SK-N-SH treated with all-trans-retinoic acid at 6 μM for 48 hours (cell line): ENCODE data around the gene GHRL.

Experiments
- ARNTL ChIP-seq: fragments of 450-650 bp; formaldehyde crosslinking; IDR thresholded peaks from 2 replicates; pipeline ENCODE4 v1.5.0; 2020; ENCODE audit warnings: low read depth, mild to moderate bottlenecking, moderate library complexity, borderline replicate concordance
- CSDC2 ChIP-seq: fragments of 250-450 bp; sonication (Bioruptor Pico); IDR thresholded peaks from 2 replicates; pipeline ENCODE4 v1.5.0; 2020; ENCODE audit warnings: mild to moderate bottlenecking, moderate library complexity
- ESRRG ChIP-seq: fragments of 250-450 bp; sonication (Bioruptor Pico); IDR thresholded peaks from 2 replicates; pipeline ENCODE4 v1.6.1; 2021; ENCODE audit warnings: mild to moderate bottlenecking
- ISL1 ChIP-seq: fragments of 250-450 bp; sonication (Bioruptor Pico); IDR thresholded peaks from 2 replicates; pipeline ENCODE4 v2.1.2; 2022; ENCODE audit warnings: mild to moderate bottlenecking, moderate library complexity
- PPARA ChIP-seq: fragments of 250-450 bp; sonication (Bioruptor Pico); IDR thresholded peaks from 2 replicates; pipeline ENCODE4 v1.5.0; 2020; ENCODE audit warnings: mild to moderate bottlenecking, borderline replicate concordance
- RARB ChIP-seq: fragments of 250-450 bp; sonication (Bioruptor Pico); IDR thresholded peaks from 2 replicates; pipeline ENCODE4 v1.8.0; 2021; ENCODE audit warnings: mild to moderate bottlenecking, moderate library complexity
- SNAI2 ChIP-seq: fragments of 250-450 bp; sonication (Bioruptor Pico); IDR thresholded peaks from 2 replicates; pipeline ENCODE4 v1.5.0; 2020; ENCODE audit warnings: mild to moderate bottlenecking, moderate library complexity
- ZFP3 ChIP-seq: fragments of 250-450 bp; sonication (Bioruptor Pico); IDR thresholded peaks from 2 replicates; pipeline ENCODE4 v1.5.0; 2020; ENCODE audit warnings: mild to moderate bottlenecking, moderate library complexity
- ZNF70 ChIP-seq: fragments of 450-650 bp; formaldehyde crosslinking; IDR thresholded peaks from 2 replicates; pipeline ENCODE4 v1.5.0; 2020; ENCODE audit warnings: mild to moderate bottlenecking, moderate library complexity
- ZNF8 ChIP-seq: fragments of 450-650 bp; formaldehyde crosslinking; IDR thresholded peaks from 2 replicates; pipeline ENCODE4 v1.5.0; 2020; ENCODE audit warnings: mild to moderate bottlenecking, moderate library complexity
- TF ChIP-seq, protein P1 (sequence below): fragments of 250-450 bp; sonication (Bioruptor Pico); IDR thresholded peaks from 2 replicates; pipeline ENCODE4 v1.5.1; 2020; ENCODE audit warnings: low read depth, mild to moderate bottlenecking, moderate library complexity
- TF ChIP-seq, protein P2 (sequence below): fragments of 250-450 bp; sonication (Bioruptor Pico); IDR thresholded peaks from 2 replicates; pipeline ENCODE4 v1.8.0; 2020; ENCODE audit warnings: mild to moderate bottlenecking, moderate library complexity, borderline replicate concordance
- TF ChIP-seq, protein P3 (sequence below): fragments of 250-450 bp; sonication (Bioruptor Pico); IDR thresholded peaks from 2 replicates; pipeline ENCODE4 v1.5.0; 2020; ENCODE audit warnings: mild to moderate bottlenecking, moderate library complexity

DNA sequence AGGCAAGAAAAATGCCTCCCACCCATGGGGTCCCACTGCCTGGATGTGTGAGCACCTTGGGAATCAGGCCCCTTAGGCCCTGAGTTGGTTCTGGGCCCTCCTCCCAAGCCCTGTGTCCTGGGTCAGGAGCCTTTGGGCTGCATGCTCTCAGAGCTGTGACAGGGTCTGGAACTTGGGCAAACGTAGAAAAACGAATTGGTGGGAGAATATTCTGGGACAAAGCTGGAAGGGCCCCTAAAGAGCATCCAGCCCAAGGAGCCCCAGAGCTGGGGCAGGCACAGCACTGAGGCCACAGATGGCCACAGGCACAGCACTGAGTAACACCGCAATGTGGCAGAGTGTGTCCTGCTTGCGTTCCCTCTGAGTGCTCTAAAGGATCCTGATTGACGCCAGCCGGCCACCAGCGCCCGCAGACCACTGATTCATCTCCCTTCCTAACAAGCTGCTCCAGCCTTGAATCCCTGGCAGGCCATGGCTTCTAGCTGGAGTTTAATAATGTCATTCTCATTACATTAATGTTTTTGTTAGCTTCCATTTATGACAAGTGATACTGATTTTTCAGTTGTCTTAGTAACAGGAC, 46.7 kb upstream of the GHRL start:
- TF ChIP-seq, protein P1, sequence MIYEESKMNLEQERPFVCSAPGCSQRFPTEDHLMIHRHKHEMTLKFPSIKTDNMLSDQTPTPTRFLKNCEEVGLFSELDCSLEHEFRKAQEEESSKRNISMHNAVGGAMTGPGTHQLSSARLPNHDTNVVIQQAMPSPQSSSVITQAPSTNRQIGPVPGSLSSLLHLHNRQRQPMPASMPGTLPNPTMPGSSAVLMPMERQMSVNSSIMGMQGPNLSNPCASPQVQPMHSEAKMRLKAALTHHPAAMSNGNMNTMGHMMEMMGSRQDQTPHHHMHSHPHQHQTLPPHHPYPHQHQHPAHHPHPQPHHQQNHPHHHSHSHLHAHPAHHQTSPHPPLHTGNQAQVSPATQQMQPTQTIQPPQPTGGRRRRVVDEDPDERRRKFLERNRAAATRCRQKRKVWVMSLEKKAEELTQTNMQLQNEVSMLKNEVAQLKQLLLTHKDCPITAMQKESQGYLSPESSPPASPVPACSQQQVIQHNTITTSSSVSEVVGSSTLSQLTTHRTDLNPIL, result no peak
- TF ChIP-seq ZFP3 (CRISPR knock-in tag), result no peak
- no peak for TF ChIP-seq ESRRG (CRISPR knock-in tag)
- no peak for TF ChIP-seq RARB
- TF ChIP-seq, protein P2, sequence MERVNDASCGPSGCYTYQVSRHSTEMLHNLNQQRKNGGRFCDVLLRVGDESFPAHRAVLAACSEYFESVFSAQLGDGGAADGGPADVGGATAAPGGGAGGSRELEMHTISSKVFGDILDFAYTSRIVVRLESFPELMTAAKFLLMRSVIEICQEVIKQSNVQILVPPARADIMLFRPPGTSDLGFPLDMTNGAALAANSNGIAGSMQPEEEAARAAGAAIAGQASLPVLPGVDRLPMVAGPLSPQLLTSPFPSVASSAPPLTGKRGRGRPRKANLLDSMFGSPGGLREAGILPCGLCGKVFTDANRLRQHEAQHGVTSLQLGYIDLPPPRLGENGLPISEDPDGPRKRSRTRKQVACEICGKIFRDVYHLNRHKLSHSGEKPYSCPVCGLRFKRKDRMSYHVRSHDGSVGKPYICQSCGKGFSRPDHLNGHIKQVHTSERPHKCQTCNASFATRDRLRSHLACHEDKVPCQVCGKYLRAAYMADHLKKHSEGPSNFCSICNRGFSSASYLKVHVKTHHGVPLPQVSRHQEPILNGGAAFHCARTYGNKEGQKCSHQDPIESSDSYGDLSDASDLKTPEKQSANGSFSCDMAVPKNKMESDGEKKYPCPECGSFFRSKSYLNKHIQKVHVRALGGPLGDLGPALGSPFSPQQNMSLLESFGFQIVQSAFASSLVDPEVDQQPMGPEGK, result no peak
- TF ChIP-seq, protein P3, sequence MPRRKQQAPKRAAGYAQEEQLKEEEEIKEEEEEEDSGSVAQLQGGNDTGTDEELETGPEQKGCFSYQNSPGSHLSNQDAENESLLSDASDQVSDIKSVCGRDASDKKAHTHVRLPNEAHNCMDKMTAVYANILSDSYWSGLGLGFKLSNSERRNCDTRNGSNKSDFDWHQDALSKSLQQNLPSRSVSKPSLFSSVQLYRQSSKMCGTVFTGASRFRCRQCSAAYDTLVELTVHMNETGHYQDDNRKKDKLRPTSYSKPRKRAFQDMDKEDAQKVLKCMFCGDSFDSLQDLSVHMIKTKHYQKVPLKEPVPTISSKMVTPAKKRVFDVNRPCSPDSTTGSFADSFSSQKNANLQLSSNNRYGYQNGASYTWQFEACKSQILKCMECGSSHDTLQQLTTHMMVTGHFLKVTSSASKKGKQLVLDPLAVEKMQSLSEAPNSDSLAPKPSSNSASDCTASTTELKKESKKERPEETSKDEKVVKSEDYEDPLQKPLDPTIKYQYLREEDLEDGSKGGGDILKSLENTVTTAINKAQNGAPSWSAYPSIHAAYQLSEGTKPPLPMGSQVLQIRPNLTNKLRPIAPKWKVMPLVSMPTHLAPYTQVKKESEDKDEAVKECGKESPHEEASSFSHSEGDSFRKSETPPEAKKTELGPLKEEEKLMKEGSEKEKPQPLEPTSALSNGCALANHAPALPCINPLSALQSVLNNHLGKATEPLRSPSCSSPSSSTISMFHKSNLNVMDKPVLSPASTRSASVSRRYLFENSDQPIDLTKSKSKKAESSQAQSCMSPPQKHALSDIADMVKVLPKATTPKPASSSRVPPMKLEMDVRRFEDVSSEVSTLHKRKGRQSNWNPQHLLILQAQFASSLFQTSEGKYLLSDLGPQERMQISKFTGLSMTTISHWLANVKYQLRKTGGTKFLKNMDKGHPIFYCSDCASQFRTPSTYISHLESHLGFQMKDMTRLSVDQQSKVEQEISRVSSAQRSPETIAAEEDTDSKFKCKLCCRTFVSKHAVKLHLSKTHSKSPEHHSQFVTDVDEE (CRISPR knock-in tag), result no peak
- no peak for TF ChIP-seq CSDC2 (CRISPR knock-in tag)
- no peak for TF ChIP-seq ARNTL (CRISPR knock-in tag)
- no peak for TF ChIP-seq SNAI2
- TF ChIP-seq ISL1 (CRISPR knock-in tag), result no peak
- TF ChIP-seq PPARA (CRISPR knock-in tag), result no peak
- no peak for TF ChIP-seq ZNF8 (CRISPR knock-in tag)
- TF ChIP-seq ZNF70, result no peak
